ENCODE results near the gene UBAC2.

UBAC2 gene

GRCh38 chr13:99214232-99214631, 13.6 kb downstream of the UBAC2 start:
- no peaks in the 10 kb centered on the region for H3K36me3 ChIP-seq (replicated peaks)
- in situ Hi-C loops (cut with MboI; ENCODE audit: low sequenced_read_pairs): no loop called here
- no peak for DNase-seq (ENCODE audit: low spot score in 2 of 2)

GRCh38 chr13:99214731-99215130, 14.1 kb downstream of the UBAC2 start:
- peak in 1 of 2 experiments; percentile 48 for DNase-seq (ENCODE audit: low spot score in 2 of 2)
- Histone ChIP-seq H3K27me3 (ENCODE audit: low read depth) (no peaks in the 10 kb centered on the region), H3K9me3 (no peaks in the 10 kb centered on the region), H3K4me1 (peaks cover 14% of the 10 kb centered on the region), H3K36me3 (replicated peaks) (no peaks in the 10 kb centered on the region), H3K4me3 (no peak overlapping the region)
- in situ Hi-C loops (cut with MboI; ENCODE audit: low sequenced_read_pairs): no loop called here

More at GRCh38 chr13:99214232-99214631, 13.6 kb downstream of the UBAC2 start:
- Histone ChIP-seq H3K4me1 (peaks cover 14% of the 10 kb centered on the region), H3K27me3 (ENCODE audit: low read depth) (no peaks in the 10 kb centered on the region), H3K4me3 (no peak overlapping the region), H3K9me3 (no peaks in the 10 kb centered on the region)

DNA sequence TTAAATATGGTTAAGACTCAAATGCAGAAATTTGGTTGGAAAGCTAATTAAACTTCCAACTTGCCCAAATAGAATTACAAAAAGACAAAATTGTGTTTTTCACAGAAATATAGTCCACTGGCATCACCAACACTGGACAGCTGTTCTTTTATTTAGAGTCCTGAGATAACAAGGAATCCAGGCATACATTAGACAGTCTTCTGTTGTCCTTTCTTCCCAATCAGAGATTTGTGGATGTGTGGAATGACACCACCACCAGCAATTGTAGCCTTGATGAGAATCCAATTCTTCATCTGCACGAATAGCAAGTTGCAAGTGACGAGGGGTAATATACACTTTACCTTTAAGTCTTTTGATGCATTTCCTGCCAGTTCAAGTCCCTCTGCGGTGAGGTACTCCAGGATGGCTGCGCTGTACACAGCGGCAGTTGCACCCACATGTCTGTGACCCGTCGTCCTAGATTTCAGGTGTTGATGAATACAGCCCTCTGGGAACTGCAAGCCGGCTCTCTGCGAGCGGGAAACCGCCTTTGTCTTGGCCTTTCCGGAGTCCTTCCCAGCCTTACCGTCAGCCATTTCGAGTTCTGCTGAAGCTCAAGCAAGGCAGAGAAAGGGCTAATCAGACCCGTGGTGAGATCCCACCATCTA, 14.7 kb downstream of the UBAC2 start:
- no peaks in the 10 kb centered on the region for H3K27me3 ChIP-seq (ENCODE audit: low read depth)
- in situ Hi-C loops (cut with MboI; ENCODE audit: low sequenced_read_pairs): no loop called here
- no peak overlapping the region for H3K4me3 ChIP-seq
- H3K9me3 ChIP-seq: no peaks in the 10 kb centered on the region
- H3K36me3 ChIP-seq (replicated peaks): no peaks in the 10 kb centered on the region; the same call in 1 of the 2 replicates
- peaks cover 14% of the 10 kb centered on the region for H3K4me1 ChIP-seq
- DNase-seq (ENCODE audit: low spot score in 2 of 2): no peak

GRCh38 chr13:99217461-99218110, 16.9 kb downstream of the UBAC2 start:
- Histone ChIP-seq H3K4me1 (peaks cover 8% of the 10 kb centered on the region), H3K4me3 (no peak overlapping the region), H3K36me3 (replicated peaks) (no peaks in the 10 kb centered on the region; the same call in 1 of the 2 replicates), H3K9me3 (no peaks in the 10 kb centered on the region), H3K27me3 (ENCODE audit: low read depth) (no peaks in the 10 kb centered on the region)
- DNase-seq (ENCODE audit: low spot score in 2 of 2): no peak
- in situ Hi-C loops (cut with MboI; ENCODE audit: low sequenced_read_pairs): no loop called here

DNA sequence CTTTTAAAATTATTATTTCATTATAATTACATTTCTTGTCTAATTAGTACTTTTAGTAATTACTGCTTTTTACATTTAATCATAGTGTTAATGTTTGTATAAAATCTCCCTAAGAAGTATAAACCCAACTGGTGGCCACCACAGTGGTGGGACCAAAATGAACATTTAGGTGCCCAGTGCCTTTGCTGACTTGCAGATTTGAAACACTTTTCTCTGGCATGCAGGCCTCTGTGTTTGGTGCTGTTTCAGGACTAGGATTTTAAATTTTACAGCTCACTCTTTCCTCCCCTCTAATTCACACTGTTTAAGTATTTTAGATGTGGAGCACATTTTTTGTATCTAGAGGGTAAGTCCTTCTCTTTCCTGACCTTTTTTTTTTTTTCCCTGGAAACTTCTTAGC, 17.5 kb downstream of the UBAC2 start:
- no peaks in the 10 kb centered on the region; the same call in 1 of the 2 replicates for H3K36me3 ChIP-seq (replicated peaks)
- in situ Hi-C loops (cut with MboI; ENCODE audit: low sequenced_read_pairs): no loop called here
- no peak for DNase-seq (ENCODE audit: low spot score in 2 of 2)
- no peak overlapping the region for H3K4me3 ChIP-seq
- H3K9me3 ChIP-seq: no peaks in the 10 kb centered on the region
- peaks cover 8% of the 10 kb centered on the region for H3K4me1 ChIP-seq
- no peaks in the 10 kb centered on the region for H3K27me3 ChIP-seq (ENCODE audit: low read depth)

DNA sequence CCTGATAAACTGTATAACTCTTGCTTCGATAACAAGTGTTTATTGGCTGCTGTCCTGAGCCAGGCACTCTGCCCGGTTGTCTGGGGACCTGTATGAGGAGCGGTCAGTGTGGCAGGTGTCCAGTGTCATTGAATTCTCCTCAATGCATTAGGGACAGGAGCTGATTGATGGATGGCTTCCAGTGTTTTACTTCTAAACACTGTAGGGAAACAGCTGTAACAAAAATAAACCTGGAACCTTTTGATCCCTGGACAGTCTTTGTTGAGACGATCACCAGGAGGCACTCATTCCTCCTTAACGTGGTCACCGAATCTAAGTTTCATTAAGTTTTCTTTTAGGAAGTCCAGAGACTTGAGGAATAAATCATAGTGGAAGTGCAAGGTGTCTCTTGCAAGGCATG, 17.9 kb downstream of the UBAC2 start:
- H3K4me1 ChIP-seq: peaks cover 8% of the 10 kb centered on the region
- DNase-seq (ENCODE audit: low spot score in 2 of 2): no peak
- no peaks in the 10 kb centered on the region; the same call in 1 of the 2 replicates for H3K36me3 ChIP-seq (replicated peaks)
- no peaks in the 10 kb centered on the region for H3K9me3 ChIP-seq
- no peaks in the 10 kb centered on the region for H3K27me3 ChIP-seq (ENCODE audit: low read depth)
- no peak overlapping the region for H3K4me3 ChIP-seq
- in situ Hi-C loops (cut with MboI; ENCODE audit: low sequenced_read_pairs): no loop called here

GRCh38 chr13:99218969-99219368, 18.3 kb downstream of the UBAC2 start:
- in situ Hi-C loops (cut with MboI; ENCODE audit: low sequenced_read_pairs): no loop called here
- H3K4me3 ChIP-seq: no peak overlapping the region
- no peaks in the 10 kb centered on the region; the same call in 1 of the 2 replicates for H3K36me3 ChIP-seq (replicated peaks)
- DNase-seq (ENCODE audit: low spot score in 2 of 2): no peak
- no peaks in the 10 kb centered on the region for H3K9me3 ChIP-seq
- peaks cover 8% of the 10 kb centered on the region for H3K4me1 ChIP-seq
- no peaks in the 10 kb centered on the region for H3K27me3 ChIP-seq (ENCODE audit: low read depth)

- Histone ChIP-seq H3K27me3 (ENCODE audit: low read depth) (no peaks in the 10 kb centered on the region), H3K4me1 (no peaks in the 10 kb centered on the region), H3K36me3 (replicated peaks) (no peaks in the 10 kb centered on the region; the same call in 1 of the 2 replicates), H3K9me3 (no peaks in the 10 kb centered on the region), H3K4me3 (no peak overlapping the region)
- no peak for DNase-seq (ENCODE audit: low spot score in 2 of 2)
- in situ Hi-C loops (cut with MboI; ENCODE audit: low sequenced_read_pairs): no loop called here
Measured at GRCh38 chr13:99220199-99220935, 19.7 kb downstream of the UBAC2 start.

DNA sequence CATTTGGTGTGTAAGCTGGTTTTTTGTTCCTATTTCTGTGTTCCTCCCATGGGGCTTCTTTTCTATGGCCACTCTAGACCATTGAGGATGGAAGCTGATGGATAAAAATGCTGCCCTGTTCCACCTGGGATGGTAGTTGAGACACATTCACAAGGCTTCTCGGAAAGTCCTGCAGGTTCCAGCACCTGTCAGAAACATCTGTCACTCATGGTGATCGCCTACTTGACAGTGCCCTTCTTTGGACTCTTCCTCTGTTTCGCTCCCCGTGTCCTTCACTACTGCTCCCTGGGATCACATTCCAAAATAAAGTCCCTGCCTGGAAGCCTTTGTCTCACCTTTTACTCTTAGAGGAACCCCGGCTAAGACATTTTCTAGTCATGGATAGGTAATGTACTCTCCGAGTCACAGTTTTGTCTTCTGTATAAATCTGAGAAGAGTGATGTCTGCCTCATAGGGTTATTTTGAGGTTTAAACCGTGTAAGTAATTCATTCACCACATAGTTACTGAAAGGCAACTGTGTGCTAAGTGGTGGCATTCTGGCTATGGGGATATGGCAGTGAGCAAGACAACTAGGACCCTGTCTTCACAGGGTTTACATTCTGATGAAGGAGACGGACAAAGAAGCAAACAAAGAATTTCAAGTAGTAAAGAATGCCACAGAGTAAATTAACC, 21.0 kb downstream of the UBAC2 start:
- DNase-seq (ENCODE audit: low spot score in 2 of 2): no peak
- no peaks in the 10 kb centered on the region for H3K27me3 ChIP-seq (ENCODE audit: low read depth)
- no peaks in the 10 kb centered on the region for H3K4me1 ChIP-seq
- no peak overlapping the region for H3K4me3 ChIP-seq
- no peaks in the 10 kb centered on the region for H3K9me3 ChIP-seq
- no peaks in the 10 kb centered on the region; the same call in 1 of the 2 replicates for H3K36me3 ChIP-seq (replicated peaks)
- in situ Hi-C loops (cut with MboI; ENCODE audit: low sequenced_read_pairs): no loop called here

DNA sequence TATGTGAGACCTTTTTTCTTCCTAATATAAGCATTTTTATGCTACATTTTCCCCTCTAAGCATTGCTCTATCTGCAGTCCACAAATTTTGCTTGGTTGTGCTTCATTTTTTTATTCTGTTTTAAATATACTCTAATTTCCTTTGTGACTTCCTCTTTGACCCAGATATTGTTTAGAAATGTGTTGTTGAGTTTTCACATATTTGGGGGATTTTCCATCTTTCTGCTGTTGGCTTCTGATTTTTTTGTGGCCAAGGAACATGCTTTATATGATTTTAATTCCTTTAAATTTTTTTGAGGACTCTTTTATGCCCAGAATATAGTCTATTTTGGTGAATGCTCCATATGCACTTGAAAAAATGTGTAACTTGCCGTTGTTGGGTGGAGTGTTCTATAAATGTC, 22.9 kb downstream of the UBAC2 start:
- Histone ChIP-seq H3K36me3 (replicated peaks) (no peaks in the 10 kb centered on the region; the same call in 1 of the 2 replicates), H3K9me3 (no peaks in the 10 kb centered on the region), H3K4me1 (peaks cover under 1% of the 10 kb centered on the region; the same call in 1 of the 2 replicates), H3K27me3 (ENCODE audit: low read depth) (no peaks in the 10 kb centered on the region), H3K4me3 (no peak overlapping the region)
- no peak for DNase-seq (ENCODE audit: low spot score in 2 of 2)
- in situ Hi-C loops (cut with MboI; ENCODE audit: low sequenced_read_pairs): no loop called here

DNA sequence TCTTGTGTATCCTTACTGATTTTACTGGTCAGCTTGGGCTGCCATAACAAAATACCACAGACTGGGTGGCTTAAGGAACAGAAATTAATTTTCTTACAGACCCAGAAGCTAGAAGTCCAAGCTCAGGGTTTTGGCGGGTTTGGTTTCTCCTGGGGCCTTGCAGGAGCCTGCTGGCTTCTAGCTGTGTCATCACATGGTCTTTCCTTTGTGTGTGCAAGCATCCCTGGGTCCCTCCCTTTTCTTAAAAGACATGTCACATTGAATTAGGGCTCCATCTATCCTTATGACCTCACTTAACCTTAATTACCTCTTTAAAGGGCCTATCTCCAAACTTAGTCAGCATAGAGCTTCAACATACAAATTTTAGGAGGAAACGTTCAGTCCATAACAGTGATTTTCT, 23.4 kb downstream of the UBAC2 start:
- H3K4me3 ChIP-seq: no peak overlapping the region
- H3K9me3 ChIP-seq: no peaks in the 10 kb centered on the region
- DNase-seq (ENCODE audit: low spot score in 2 of 2): no peak
- no peaks in the 10 kb centered on the region; the same call in 1 of the 2 replicates for H3K36me3 ChIP-seq (replicated peaks)
- in situ Hi-C loops (cut with MboI; ENCODE audit: low sequenced_read_pairs): no loop called here
- no peaks in the 10 kb centered on the region for H3K27me3 ChIP-seq (ENCODE audit: low read depth)
- peaks cover 3% of the 10 kb centered on the region for H3K4me1 ChIP-seq

GRCh38 chr13:99225078-99225477, 24.4 kb downstream of the UBAC2 start:
- H3K36me3 ChIP-seq (replicated peaks): no peaks in the 10 kb centered on the region; the same call in 1 of the 2 replicates
- no peaks in the 10 kb centered on the region for H3K9me3 ChIP-seq
- H3K4me3 ChIP-seq: no peak overlapping the region
- H3K27me3 ChIP-seq (ENCODE audit: low read depth): no peaks in the 10 kb centered on the region
- in situ Hi-C loops (cut with MboI; ENCODE audit: low sequenced_read_pairs): no loop called here
- peaks cover 3% of the 10 kb centered on the region for H3K4me1 ChIP-seq
- DNase-seq (ENCODE audit: low spot score in 2 of 2): no peak

DNA sequence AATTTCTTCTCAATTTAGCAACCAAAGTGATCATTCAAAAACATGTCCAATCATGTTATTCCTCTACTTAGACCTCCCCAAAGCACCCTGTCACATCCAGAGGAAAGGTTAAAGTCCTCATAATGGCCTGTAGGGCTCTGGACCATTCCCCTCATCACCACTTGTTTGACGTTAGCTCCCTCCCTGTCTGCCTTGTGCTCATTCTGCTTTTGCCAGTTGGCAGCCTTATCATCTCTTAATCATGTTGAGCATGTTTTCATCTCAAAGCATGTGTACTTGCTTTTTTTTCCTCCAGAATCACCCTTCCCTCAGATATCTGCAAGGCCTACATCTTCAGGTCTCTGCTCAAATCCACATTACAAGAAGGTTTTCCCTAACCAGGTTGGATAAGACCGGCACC, 25.9 kb downstream of the UBAC2 start:
- DNase-seq (ENCODE audit: low spot score in 2 of 2): no peak
- no peaks in the 10 kb centered on the region for H3K27me3 ChIP-seq (ENCODE audit: low read depth)
- peaks cover 3% of the 10 kb centered on the region for H3K4me1 ChIP-seq
- no peaks in the 10 kb centered on the region for H3K36me3 ChIP-seq (replicated peaks)
- no peaks in the 10 kb centered on the region for H3K9me3 ChIP-seq
- in situ Hi-C loops (cut with MboI; ENCODE audit: low sequenced_read_pairs): no loop called here
- no peak overlapping the region for H3K4me3 ChIP-seq
